Measurements from ENCODE around the gene PYY.

GRCh38 chr17:43986225-43986981 is 32.7 kb upstream of the PYY start:
- TF ChIP-seq POLR2A (IDR thresholded peaks at IDR 0.05) (no peak), EP300 (IDR thresholded peaks at IDR 0.05) (no peak), CTCF (IDR thresholded peaks at IDR 0.05) (no peak), POLR2AphosphoS5 (IDR thresholded peaks at IDR 0.05) (no peak)
